A549 (cell line): ENCODE measurements around the gene MCTP1.

ENCODE experiments used
- ESRRA ChIP-seq: fragments of 150-350 bp; IDR thresholded peaks from 2 replicates; pipeline ENCODE4 v1.6.1; 2014; ENCODE audit warnings: mild to moderate bottlenecking, low read length, borderline replicate concordance
- KDM1A ChIP-seq: fragments of 200-600 bp; sonication (generic); IDR thresholded peaks from 2 replicates; pipeline ENCODE4 v1.6.1; 2016; ENCODE audit warnings: low read depth, mild to moderate bottlenecking
- MAFK ChIP-seq: fragments of 450-650 bp; IDR thresholded peaks from 2 replicates; pipeline ENCODE4 v1.6.1; 2014; ENCODE audit not compliant: partially characterized antibody
- MAX ChIP-seq: IDR thresholded peaks from 2 replicates; pipeline ENCODE4 v1.6.1; 2012
- MAZ ChIP-seq: fragments of 150-350 bp; IDR thresholded peaks from 2 replicates; pipeline ENCODE4 v1.6.1; 2014; ENCODE audit warnings: antibody characterized with exemption, low read depth, low read length, borderline replicate concordance
- MYC ChIP-seq: IDR thresholded peaks from 2 replicates; pipeline ENCODE4 v1.6.1; 2012; ENCODE audit warnings: mild to moderate bottlenecking, inconsistent platforms, low read length, improper control_type of control experiment, borderline replicate concordance
- POLR2A ChIP-seq: IDR thresholded peaks from 2 replicates; pipeline ENCODE4 v1.6.1; 2012; ENCODE audit warnings: mild to moderate bottlenecking, low read length
- RAD21 ChIP-seq, 2 experiments: fragments of >200 bp in 1 of 2; sonication (Bioruptor Twin) in 1 of 2; formaldehyde crosslinking in 1 of 2; IDR thresholded peaks in 1 of 2; conservative IDR thresholded peaks in 1 of 2; 2 replicates in 1 of 2; 3 replicates in 1 of 2; pipeline ENCODE4 v1.6.1; 2012 to 2018; ENCODE audit warnings: inconsistent platforms in 1 of 2
- RARB ChIP-seq: fragments of 250-450 bp; sonication (Bioruptor Pico); IDR thresholded peaks from 2 replicates; pipeline ENCODE4 v1.8.0; 2021; ENCODE audit warnings: mild to moderate bottlenecking, moderate library complexity
- REST ChIP-seq: fragments of 200-600 bp; sonication (generic); IDR thresholded peaks from 2 replicates; pipeline ENCODE4 v1.6.1; 2016; ENCODE audit warnings: antibody characterized with exemption, mild to moderate bottlenecking, moderate library complexity
- TF ChIP-seq, protein P1 (sequence below): fragments of >200 bp; sonication (Bioruptor Twin); formaldehyde crosslinking; IDR thresholded peaks from 3 replicates; pipeline ENCODE4 v1.5.1; 2016

- TF ChIP-seq REST (no peak), POLR2A (no peak), KDM1A (no peak), ESRRA (no peak), RARB (CRISPR knock-in tag) (no peak), RAD21 (conservative IDR thresholded peaks at IDR 0.05 in 1 of 2, IDR thresholded peaks at IDR 0.05 in 1 of 2) (no peak), MAZ (no peak), MAFK (no peak), MAX (no peak), MYC (no peak)
- TF ChIP-seq, protein P1, sequence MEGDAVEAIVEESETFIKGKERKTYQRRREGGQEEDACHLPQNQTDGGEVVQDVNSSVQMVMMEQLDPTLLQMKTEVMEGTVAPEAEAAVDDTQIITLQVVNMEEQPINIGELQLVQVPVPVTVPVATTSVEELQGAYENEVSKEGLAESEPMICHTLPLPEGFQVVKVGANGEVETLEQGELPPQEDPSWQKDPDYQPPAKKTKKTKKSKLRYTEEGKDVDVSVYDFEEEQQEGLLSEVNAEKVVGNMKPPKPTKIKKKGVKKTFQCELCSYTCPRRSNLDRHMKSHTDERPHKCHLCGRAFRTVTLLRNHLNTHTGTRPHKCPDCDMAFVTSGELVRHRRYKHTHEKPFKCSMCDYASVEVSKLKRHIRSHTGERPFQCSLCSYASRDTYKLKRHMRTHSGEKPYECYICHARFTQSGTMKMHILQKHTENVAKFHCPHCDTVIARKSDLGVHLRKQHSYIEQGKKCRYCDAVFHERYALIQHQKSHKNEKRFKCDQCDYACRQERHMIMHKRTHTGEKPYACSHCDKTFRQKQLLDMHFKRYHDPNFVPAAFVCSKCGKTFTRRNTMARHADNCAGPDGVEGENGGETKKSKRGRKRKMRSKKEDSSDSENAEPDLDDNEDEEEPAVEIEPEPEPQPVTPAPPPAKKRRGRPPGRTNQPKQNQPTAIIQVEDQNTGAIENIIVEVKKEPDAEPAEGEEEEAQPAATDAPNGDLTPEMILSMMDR = no peak
Observed at GRCh38 chr5:94857111-94857510, 427.8 kb downstream of the MCTP1 start.
